SK-N-SH (cell line): ENCODE measurements around the gene NPW. TPM values are rescaled to one million over a fixed set of nuclear protein-coding genes. Genes with fewer than 3 reads are reported as not detected.

ENCODE experiments used
- CTCF ChIA-PET: fragments of 300-600, 350-600 bp; formaldehyde crosslinking; extraction: SDS; loops from one replicate; lab custom pipeline; 2021; lab: Yijun Ruan, JAX
- POLR2A ChIA-PET: fragments of 350-600 bp; sonication (Branson Sonifier 250); formaldehyde crosslinking; extraction: SDS; loops from one replicate; lab custom pipeline; 2020; ENCODE audit warnings: antibody characterized with exemption, inconsistent platforms; lab: Yijun Ruan, JAX
- DNase-seq: peaks from one replicate; pipeline ENCODE4 v3.0.0; 2012
- H2AFZ ChIP-seq: fragments of 200-600 bp; sonication (generic); 2 replicates; pipeline ENCODE4 v1.8.1; 2016; ENCODE audit warnings: antibody characterized with exemption, mild to moderate bottlenecking, low read depth
- H3F3A ChIP-seq: fragments of 200-600 bp; sonication (generic); replicated peaks from 2 replicates; pipeline ENCODE3; 2016; ENCODE audit warnings: antibody characterized with exemption, mild to moderate bottlenecking; ENCODE audit not compliant: insufficient read depth
- H3K27ac ChIP-seq, 2 experiments: fragments of 200-500 bp in 1 of 2; fragments of 200-600 bp in 1 of 2; sonication (Bioruptor generic) in 1 of 2; sonication (generic), shearing (Covaris generic) in 1 of 2; 2 replicates each; pipeline versions ENCODE4 v1.5.1 to v1.6.1; 2014 to 2016; ENCODE audit warnings: low read depth in 2 of 2, inconsistent platforms in 1 of 2, low read length in 1 of 2, mild to moderate bottlenecking in 1 of 2, mixed read lengths in 1 of 2
- H3K27me3 ChIP-seq: fragments of 200-600 bp; sonication (generic), shearing (Covaris generic); 2 replicates; pipeline ENCODE4 v1.6.1; 2016; ENCODE audit warnings: mixed run types; ENCODE audit not compliant: insufficient read depth
- H3K36me3 ChIP-seq, 2 experiments: fragments of 200-500 bp in 1 of 2; fragments of 200-600 bp in 1 of 2; sonication (Bioruptor generic) in 1 of 2; sonication (generic) in 1 of 2; replicated peaks in 1 of 2; 2 replicates each; pipeline versions ENCODE3 to v1.5.1; 2014 to 2016; ENCODE audit warnings: low read length in 1 of 2, mild to moderate bottlenecking in 1 of 2; ENCODE audit not compliant: insufficient read depth in 2 of 2, control insufficient read depth in 1 of 2
- H3K4me1 ChIP-seq, 2 experiments: fragments of 200-500 bp in 1 of 2; fragments of 200-600 bp in 1 of 2; sonication (Bioruptor generic) in 1 of 2; sonication (generic), shearing (Covaris generic) in 1 of 2; 2 replicates each; pipeline versions ENCODE4 v1.5.1 to v1.6.1; 2014 to 2016; ENCODE audit warnings: low read depth in 1 of 2, low read length in 1 of 2, mixed run types in 1 of 2; ENCODE audit not compliant: insufficient read depth in 2 of 2, control insufficient read depth in 1 of 2
- H3K4me2 ChIP-seq: fragments of 200-600 bp; sonication (generic), shearing (Covaris generic); 2 replicates; pipeline ENCODE4 v1.6.1; 2017; ENCODE audit warnings: mixed run types
- H3K4me3 ChIP-seq, 2 experiments: fragments of 200-500 bp in 1 of 2; fragments of 200-600 bp in 1 of 2; sonication (Bioruptor generic) in 1 of 2; sonication (generic), shearing (Covaris generic) in 1 of 2; 2 replicates each; pipeline versions ENCODE4 v1.5.1 to v1.8.1; 2014 to 2016; ENCODE audit warnings: low read depth in 2 of 2, inconsistent platforms in 1 of 2, low read length in 1 of 2, mild to moderate bottlenecking in 1 of 2, mixed read lengths in 1 of 2, moderate library complexity in 1 of 2
- H3K79me2 ChIP-seq: fragments of 200-600 bp; sonication (generic); 2 replicates; pipeline ENCODE4 v1.8.1; 2017; ENCODE audit warnings: mild to moderate bottlenecking; ENCODE audit not compliant: insufficient read depth
- H3K9ac ChIP-seq: fragments of 200-600 bp; sonication (generic); 2 replicates; pipeline ENCODE4 v1.6.1; 2017; ENCODE audit warnings: mixed run types
- H3K9me2 ChIP-seq: fragments of 200-600 bp; sonication (generic); 2 replicates; pipeline ENCODE4 v1.6.1; 2017; ENCODE audit warnings: mixed run types
- H3K9me3 ChIP-seq: fragments of 200-600 bp; sonication (generic); 2 replicates; pipeline ENCODE4 v1.6.1; 2017; ENCODE audit warnings: mixed run types, mild to moderate bottlenecking, moderate library complexity
- H4K20me1 ChIP-seq: fragments of 200-600 bp; sonication (generic); 2 replicates; pipeline ENCODE4 v1.6.1; 2017; ENCODE audit warnings: mild to moderate bottlenecking, mixed run types; ENCODE audit not compliant: insufficient read depth
- CHD2 ChIP-seq: fragments of 150-350 bp; IDR thresholded peaks from 2 replicates; pipeline ENCODE4 v1.6.1; 2018; ENCODE audit warnings: low read length; ENCODE audit not compliant: partially characterized antibody
- CTCF ChIP-seq: fragments of 200-600 bp; sonication (generic); IDR thresholded peaks from 2 replicates; pipeline ENCODE4 v1.6.1; 2017; ENCODE audit warnings: antibody characterized with exemption, mild to moderate bottlenecking, moderate library complexity
- ELF1 ChIP-seq: IDR thresholded peaks from 2 replicates; pipeline ENCODE4 v1.4.0; 2012
- FOXJ3 ChIP-seq: sonication (generic); formaldehyde crosslinking; IDR thresholded peaks from 2 replicates; pipeline ENCODE4 v1.5.1; 2020; ENCODE audit warnings: mild to moderate bottlenecking, missing genetic modification reagents
- FOXM1 ChIP-seq: IDR thresholded peaks from 2 replicates; pipeline ENCODE4 v1.4.0; 2012; ENCODE audit warnings: low read depth, mild to moderate bottlenecking
- IRF3 ChIP-seq: fragments of 150-350 bp; IDR thresholded peaks from 2 replicates; pipeline ENCODE4 v1.6.1; 2016; ENCODE audit warnings: mild to moderate bottlenecking, low read depth, low read length
- JUND ChIP-seq: IDR thresholded peaks from 2 replicates; pipeline ENCODE4 v1.4.0; 2012
- MAX ChIP-seq: IDR thresholded peaks from 2 replicates; pipeline ENCODE4 v1.4.0; 2012; ENCODE audit warnings: low read depth
- MEF2A ChIP-seq: IDR thresholded peaks from 2 replicates; pipeline ENCODE4 v1.4.0; 2012; ENCODE audit warnings: low read depth, borderline replicate concordance
- MXI1 ChIP-seq: IDR thresholded peaks from 2 replicates; pipeline ENCODE4 v1.6.1; 2012; ENCODE audit warnings: mild to moderate bottlenecking, low read depth, low read length, improper control_type of control experiment
- PBX3 ChIP-seq: IDR thresholded peaks from 2 replicates; pipeline ENCODE4; 2012
- RAD21 ChIP-seq: IDR thresholded peaks from 2 replicates; pipeline ENCODE4 v1.6.1; 2012; ENCODE audit warnings: mild to moderate bottlenecking, low read length
- REST ChIP-seq: IDR thresholded peaks from 2 replicates; pipeline ENCODE4 v1.6.1; 2012; ENCODE audit warnings: mild to moderate bottlenecking, low read depth, low read length, moderate library complexity
- RFX5 ChIP-seq: IDR thresholded peaks from 2 replicates; pipeline ENCODE4 v1.6.1; 2012; ENCODE audit warnings: mild to moderate bottlenecking, improper control_type of control experiment, low read length
- TAF1 ChIP-seq: IDR thresholded peaks from 2 replicates; pipeline ENCODE4 v1.6.1; 2012; ENCODE audit warnings: low read depth, mild to moderate bottlenecking, low read length, moderate library complexity, borderline replicate concordance
- TEAD4 ChIP-seq: IDR thresholded peaks from 2 replicates; pipeline ENCODE4 v1.4.0; 2012; ENCODE audit warnings: mild to moderate bottlenecking, borderline replicate concordance; ENCODE audit not compliant: insufficient read depth
- USF2 ChIP-seq: fragments of 150-350 bp; IDR thresholded peaks from 2 replicates; pipeline ENCODE4 v1.6.1; 2017; ENCODE audit warnings: antibody characterized with exemption, low read length, low read depth, borderline replicate concordance
- YY1 ChIP-seq: IDR thresholded peaks from 2 replicates; pipeline ENCODE4 v1.4.0; 2012; ENCODE audit warnings: low read depth, mild to moderate bottlenecking
- WGBS: methylation state at CpG from one replicate; pipeline ENCODE4 v1.1.6; 2017; ENCODE audit warnings: low lambda C conversion rate; 5-methylcytosine and 5-hydroxymethylcytosine counted together
- polyA plus RNA-seq, 3 experiments: library from polyadenylated mRNA; depleted of rRNA; stranded (reverse); fragments of >200 nt; gene quantifications; 2 replicates each; pipeline ENCODE4 v1.2.3, GENCODE V29; 2012

Gene NPW
- polyA plus RNA-seq, 1 of the 3 experiments (the other 2 are of a cell fraction): 1.1 TPM

- Histone ChIP-seq H2AFZ (no peak overlapping the region), H3F3A (no peaks in the 10 kb centered on the region), H3K27me3 (no peaks in the 10 kb centered on the region), H3K27ac (no peak overlapping the region), H3K9me3 (no peaks in the 10 kb centered on the region), H3K4me2 (no peak overlapping the region), H3K79me2 (no peaks in the 10 kb centered on the region), H3K4me1 (no peaks in the 10 kb centered on the region), H3K36me3 (peaks cover 0 to 65% of the 10 kb centered on the region in 2 experiments), H3K4me3 (no peak overlapping the region), H3K9ac (no peak overlapping the region), H4K20me1 (no peaks in the 10 kb centered on the region), H3K9me2 (no peaks in the 10 kb centered on the region)
- WGBS: 95% methylated on average over 6 of the region's 17 CpGs
- ChIA-PET CTCF (interaction anchor here (0.6 to 1.2 kb wide), 2 partner anchors 35 to 38 kb away, joined by 3 read pairs; no protein-coding TSS in a partner anchor), POLR2A (no interaction called here)
- TF ChIP-seq MAX (no peak), ELF1 (no peak), MEF2A (no peak), FOXM1 (no peak), YY1 (no peak), RAD21 (no peak), PBX3 (no peak), MXI1 (no peak), RFX5 (no peak), TEAD4 (no peak), CTCF (no peak)
- no peak for DNase-seq
These were observed 40.8 kb downstream of the NPW start for GRCh38 chr16:2060346-2060745.

GRCh38 chr16:2061023-2061422 lies 41.4 kb downstream of the NPW start:
- peaks cover 6 to 69% of the 10 kb centered on the region in 2 experiments for H3K36me3 ChIP-seq
- CTCF ChIA-PET: interaction anchor here (1.2 to 1.5 kb wide), 2 partner anchors 38 to 79 kb away, joined by 3 to 5 read pairs; no protein-coding TSS in a partner anchor
- no peak for TF ChIP-seq USF2
- TF ChIP-seq FOXJ3: no peak
- TF ChIP-seq REST: no peak
- no peak for TF ChIP-seq MXI1
- TF ChIP-seq JUND: no peak
- no peak for TF ChIP-seq CHD2
- no peak for TF ChIP-seq IRF3
- TF ChIP-seq YY1: no peak
- no peak for TF ChIP-seq TAF1
- TF ChIP-seq MEF2A: no peak

More at GRCh38 chr16:2061023-2061422, 41.4 kb downstream of the NPW start:
- H3K4me3 ChIP-seq: no peak overlapping the region
- H3K27ac ChIP-seq: no peak overlapping the region
- H3F3A ChIP-seq: no peaks in the 10 kb centered on the region
- H3K79me2 ChIP-seq: no peaks in the 10 kb centered on the region
- H3K27me3 ChIP-seq: no peaks in the 10 kb centered on the region
- H3K9ac ChIP-seq: no peak overlapping the region
- no peak for DNase-seq
- no peak overlapping the region for H2AFZ ChIP-seq
- no peaks in the 10 kb centered on the region for H3K9me3 ChIP-seq
- POLR2A ChIA-PET: no interaction called here
- no peak overlapping the region for H3K4me2 ChIP-seq
- H3K9me2 ChIP-seq: no peaks in the 10 kb centered on the region
- WGBS: 93% methylated on average over 3 of the region's 18 CpGs
- H4K20me1 ChIP-seq: no peaks in the 10 kb centered on the region
- H3K4me1 ChIP-seq: no peaks in the 10 kb centered on the region
